ENCODE data around the gene ITGBL1. TPM values are rescaled to one million over a fixed set of nuclear protein-coding genes. Genes with fewer than 3 reads are reported as not detected.

Gene ITGBL1
- total RNA-seq, 4 donors from 2014 or later = 5.0 to 21.5 (median 8.8) TPM

DNA sequence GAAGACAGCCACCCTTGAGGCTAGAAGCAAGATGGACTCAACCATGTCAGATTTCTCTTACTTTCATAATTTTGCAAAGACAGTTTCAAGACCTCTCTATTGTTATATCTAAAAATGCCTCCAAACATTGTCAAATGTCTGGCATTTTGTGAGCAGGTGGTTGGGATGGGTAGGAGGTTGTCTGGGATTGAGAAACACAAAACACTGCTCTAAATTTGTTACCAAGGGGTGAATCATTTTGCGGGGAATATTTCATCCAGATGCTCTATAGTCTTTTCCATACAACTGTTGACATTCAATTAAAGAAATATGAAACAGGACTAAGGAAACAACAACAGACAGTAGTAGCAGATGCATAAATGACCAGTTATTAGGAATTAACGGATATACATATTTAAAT lies 208.2 kb downstream of the ITGBL1 start:
- no peak overlapping the region for H3K4me3 ChIP-seq (ENCODE audit: low read depth, poor library complexity, severe bottlenecking)
- WGBS, 2 donors = 83 to 89% methylated on average over 2 of the region's 2 CpGs
- DNase-seq (ENCODE audit: low spot score in 2 of 2) = no peak
- TF ChIP-seq, protein P1, sequence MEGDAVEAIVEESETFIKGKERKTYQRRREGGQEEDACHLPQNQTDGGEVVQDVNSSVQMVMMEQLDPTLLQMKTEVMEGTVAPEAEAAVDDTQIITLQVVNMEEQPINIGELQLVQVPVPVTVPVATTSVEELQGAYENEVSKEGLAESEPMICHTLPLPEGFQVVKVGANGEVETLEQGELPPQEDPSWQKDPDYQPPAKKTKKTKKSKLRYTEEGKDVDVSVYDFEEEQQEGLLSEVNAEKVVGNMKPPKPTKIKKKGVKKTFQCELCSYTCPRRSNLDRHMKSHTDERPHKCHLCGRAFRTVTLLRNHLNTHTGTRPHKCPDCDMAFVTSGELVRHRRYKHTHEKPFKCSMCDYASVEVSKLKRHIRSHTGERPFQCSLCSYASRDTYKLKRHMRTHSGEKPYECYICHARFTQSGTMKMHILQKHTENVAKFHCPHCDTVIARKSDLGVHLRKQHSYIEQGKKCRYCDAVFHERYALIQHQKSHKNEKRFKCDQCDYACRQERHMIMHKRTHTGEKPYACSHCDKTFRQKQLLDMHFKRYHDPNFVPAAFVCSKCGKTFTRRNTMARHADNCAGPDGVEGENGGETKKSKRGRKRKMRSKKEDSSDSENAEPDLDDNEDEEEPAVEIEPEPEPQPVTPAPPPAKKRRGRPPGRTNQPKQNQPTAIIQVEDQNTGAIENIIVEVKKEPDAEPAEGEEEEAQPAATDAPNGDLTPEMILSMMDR (IDR thresholded peaks at IDR 0.05) = no peak
- no peak for TF ChIP-seq POLR2A (IDR thresholded peaks at IDR 0.05)
- intact Hi-C loops (cut with DNase I; ENCODE audit: low total_unique reads) = no loop called here

DNA sequence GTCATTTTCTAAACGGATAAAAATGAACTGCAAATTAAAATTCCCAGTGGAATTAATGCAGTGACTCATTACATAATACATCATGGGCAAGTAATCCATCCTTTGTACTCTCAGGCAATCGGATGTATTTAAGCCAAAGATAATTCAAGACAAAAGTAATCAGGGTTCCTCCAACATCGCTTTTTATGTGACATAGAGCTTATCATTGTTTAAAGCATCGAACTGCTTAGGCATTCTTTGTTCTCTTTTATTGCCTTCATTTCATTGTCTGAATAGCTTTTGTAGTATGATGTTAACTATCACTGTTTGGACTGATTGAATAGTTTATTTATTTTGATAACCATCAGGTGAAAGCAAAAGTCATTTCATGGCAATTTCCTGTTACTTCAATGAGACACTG lies 209.4 kb downstream of the ITGBL1 start:
- 54 to 59% methylated on average over 4 of the region's 4 CpGs for WGBS, 2 donors
- no peak overlapping the region for H3K4me3 ChIP-seq (ENCODE audit: low read depth, poor library complexity, severe bottlenecking)
- TF ChIP-seq, protein P1 (IDR thresholded peaks at IDR 0.05) = no peak
- TF ChIP-seq POLR2A (IDR thresholded peaks at IDR 0.05) = no peak
- intact Hi-C loops (cut with DNase I; ENCODE audit: low total_unique reads) = no loop called here
- no peak for DNase-seq (ENCODE audit: low spot score in 2 of 2)

DNA sequence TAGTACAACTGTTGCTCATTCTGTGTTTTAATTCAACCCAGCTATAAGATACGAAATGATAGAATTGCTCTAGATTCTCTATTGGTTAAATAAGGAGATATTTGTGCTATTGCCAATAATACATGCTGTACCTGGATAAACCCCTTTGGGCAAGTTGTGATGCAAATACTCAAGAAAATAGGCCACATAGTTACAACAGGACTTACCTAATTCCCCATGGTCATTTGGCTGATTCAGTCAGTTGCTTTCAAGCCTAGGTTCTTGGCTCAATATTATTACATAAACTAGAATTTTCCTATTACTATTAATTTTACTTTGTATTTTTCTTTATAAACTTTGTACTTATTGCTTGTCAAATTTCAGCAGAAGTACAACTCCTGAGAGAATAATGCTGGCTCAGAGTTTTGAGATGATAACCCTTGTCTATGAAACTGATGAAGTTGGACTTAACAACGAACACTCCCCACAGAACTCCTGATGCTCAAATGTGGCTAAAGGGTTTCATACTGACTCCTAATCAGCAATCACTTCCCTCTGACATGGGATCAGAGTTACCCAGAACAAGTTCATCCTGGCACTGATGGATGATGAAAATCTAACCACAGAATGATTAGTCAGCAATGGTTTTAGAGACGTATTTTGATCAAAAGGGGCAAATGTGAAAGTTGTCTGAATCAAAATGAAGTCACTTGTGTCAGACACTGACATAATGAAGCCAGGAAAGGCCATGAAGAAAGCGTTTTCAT lies 221.1 kb downstream of the ITGBL1 start:
- no peak for DNase-seq (ENCODE audit: low spot score in 2 of 2)
- TF ChIP-seq POLR2A (IDR thresholded peaks at IDR 0.05) = no peak
- TF ChIP-seq, protein P1 (IDR thresholded peaks at IDR 0.05) = no peak
- no peak overlapping the region for H3K4me3 ChIP-seq (ENCODE audit: low read depth, poor library complexity, severe bottlenecking)
- WGBS, 2 donors = 61 to 68% methylated on average over 4 of the region's 4 CpGs
- intact Hi-C loops (cut with DNase I; ENCODE audit: low total_unique reads) = no loop called here

DNA sequence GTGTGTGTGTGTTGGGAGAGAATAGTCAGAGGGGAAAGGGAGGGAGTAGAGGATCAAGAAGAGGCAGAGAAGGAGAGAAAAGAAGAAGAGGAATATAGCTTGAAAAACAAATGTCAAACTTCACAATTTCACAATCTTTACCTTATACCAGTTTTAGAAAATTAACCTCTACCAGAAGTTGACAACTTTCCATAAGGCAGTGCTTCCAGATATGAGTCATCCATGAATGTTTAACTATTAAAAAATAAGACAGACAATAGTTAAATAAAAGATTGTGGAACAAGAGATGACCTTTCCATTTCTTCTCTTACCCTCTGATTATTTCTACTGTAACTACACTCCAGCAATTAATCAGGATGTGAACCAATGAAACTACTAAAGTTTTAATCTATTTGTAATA lies 229.4 kb downstream of the ITGBL1 start:
- no peak overlapping the region for H3K4me3 ChIP-seq (ENCODE audit: low read depth, poor library complexity, severe bottlenecking)
- no peak for DNase-seq (ENCODE audit: low spot score in 2 of 2)
- intact Hi-C loops (cut with DNase I; ENCODE audit: low total_unique reads) = no loop called here
- TF ChIP-seq, protein P1 (IDR thresholded peaks at IDR 0.05) = no peak
- no peak for TF ChIP-seq POLR2A (IDR thresholded peaks at IDR 0.05)

DNA sequence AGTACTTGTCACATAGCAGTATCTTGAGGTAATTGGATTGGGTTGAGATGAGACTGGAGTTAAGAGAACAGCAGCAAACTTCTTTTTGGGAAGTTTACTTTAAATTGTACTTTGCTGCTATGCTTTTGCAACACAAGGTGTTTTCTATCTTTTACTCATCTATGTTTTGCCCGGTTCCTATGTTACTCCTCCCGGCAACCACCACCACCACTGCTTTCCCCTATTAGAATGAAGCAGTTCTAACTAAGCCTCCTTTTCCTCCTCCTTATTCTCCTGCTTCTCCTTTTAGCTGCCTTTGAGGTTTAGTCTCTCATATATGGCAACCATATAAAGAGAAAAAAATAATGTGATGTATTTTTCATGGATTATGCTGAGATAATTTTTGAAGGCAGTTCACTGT lies 233.5 kb downstream of the ITGBL1 start:
- 75 to 76% methylated on average over 2 of the region's 2 CpGs for WGBS, 2 donors
- no peak overlapping the region for H3K4me3 ChIP-seq (ENCODE audit: low read depth, poor library complexity, severe bottlenecking)
- intact Hi-C loops (cut with DNase I; ENCODE audit: low total_unique reads) = no loop called here
- DNase-seq (ENCODE audit: low spot score in 2 of 2) = no peak
- TF ChIP-seq, protein P1 (IDR thresholded peaks at IDR 0.05) = no peak
- no peak for TF ChIP-seq POLR2A (IDR thresholded peaks at IDR 0.05)

DNA sequence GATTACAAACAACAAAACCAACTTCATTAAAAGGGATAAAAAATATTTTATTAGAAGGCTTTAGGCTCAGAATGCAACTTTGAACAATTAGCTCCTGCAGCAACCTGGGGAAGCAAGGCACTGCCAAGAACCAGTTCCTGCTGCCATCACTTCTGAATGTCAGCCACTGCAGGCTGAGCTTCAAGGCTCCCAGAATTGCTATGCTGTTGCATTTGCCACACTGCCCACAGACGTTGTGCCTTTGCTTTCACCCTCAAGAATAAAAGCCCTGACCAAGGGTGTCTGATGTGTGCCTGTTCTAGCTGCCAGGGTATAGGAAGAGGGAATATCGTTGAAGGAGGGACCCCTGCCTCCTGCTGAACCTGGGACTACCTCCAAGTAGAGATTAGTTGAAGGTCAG lies 238.4 kb downstream of the ITGBL1 start:
- no peak for DNase-seq (ENCODE audit: low spot score in 2 of 2)
- intact Hi-C loops (cut with DNase I; ENCODE audit: low total_unique reads) = no loop called here
- 21 to 65% methylated on average over 2 of the region's 2 CpGs for WGBS, 2 donors
- TF ChIP-seq, protein P1 (IDR thresholded peaks at IDR 0.05) = no peak
- no peak for TF ChIP-seq POLR2A (IDR thresholded peaks at IDR 0.05)
- H3K4me3 ChIP-seq (ENCODE audit: low read depth, poor library complexity, severe bottlenecking) = no peak overlapping the region

Data from lower leg skin (tissue), 4 donors.